ENCODE data around the gene SLC46A3.

GRCh38 chr13:28739376-28739775 is 20.6 kb upstream of the SLC46A3 start:
- TF ChIP-seq, protein P1, sequence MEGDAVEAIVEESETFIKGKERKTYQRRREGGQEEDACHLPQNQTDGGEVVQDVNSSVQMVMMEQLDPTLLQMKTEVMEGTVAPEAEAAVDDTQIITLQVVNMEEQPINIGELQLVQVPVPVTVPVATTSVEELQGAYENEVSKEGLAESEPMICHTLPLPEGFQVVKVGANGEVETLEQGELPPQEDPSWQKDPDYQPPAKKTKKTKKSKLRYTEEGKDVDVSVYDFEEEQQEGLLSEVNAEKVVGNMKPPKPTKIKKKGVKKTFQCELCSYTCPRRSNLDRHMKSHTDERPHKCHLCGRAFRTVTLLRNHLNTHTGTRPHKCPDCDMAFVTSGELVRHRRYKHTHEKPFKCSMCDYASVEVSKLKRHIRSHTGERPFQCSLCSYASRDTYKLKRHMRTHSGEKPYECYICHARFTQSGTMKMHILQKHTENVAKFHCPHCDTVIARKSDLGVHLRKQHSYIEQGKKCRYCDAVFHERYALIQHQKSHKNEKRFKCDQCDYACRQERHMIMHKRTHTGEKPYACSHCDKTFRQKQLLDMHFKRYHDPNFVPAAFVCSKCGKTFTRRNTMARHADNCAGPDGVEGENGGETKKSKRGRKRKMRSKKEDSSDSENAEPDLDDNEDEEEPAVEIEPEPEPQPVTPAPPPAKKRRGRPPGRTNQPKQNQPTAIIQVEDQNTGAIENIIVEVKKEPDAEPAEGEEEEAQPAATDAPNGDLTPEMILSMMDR (IDR thresholded peaks at IDR 0.05; ENCODE audit: low read depth, low read length), result no peak
- TF ChIP-seq EZH2phosphoT487 (IDR thresholded peaks at IDR 0.05; ENCODE audit: low read depth), result no peak
